Measurements from ENCODE around the gene RALGDS.
A peak's percentile ranks its signal among the peaks of the same experiment; 100 is the strongest.
"Not testable (repeated sequence)": the region's sequence is repeated elsewhere in the genome, so short reads cannot be mapped to it uniquely, and the experiment has no call there.

Gene RALGDS

GRCh38 chr9:133121198-133121914, at the start of gene RALGDS:
Gene RALGDS (minus strand): TSS chr9:133121240. CDS start chr9:133121154, 86 bp downstream.
- DNase-seq: peak; percentile 99

GRCh38 chr9:133170716-133171115, 49.7 kb upstream of the RALGDS start:
- DNase-seq: no peak

- not testable (repeated sequence) for DNase-seq
These were observed 48.6 kb upstream of the RALGDS start for GRCh38 chr9:133169687-133170086.

- no peak for DNase-seq
These were observed 48.1 kb upstream of the RALGDS start for GRCh38 chr9:133169102-133169501.

GRCh38 chr9:133168432-133168831, 47.4 kb upstream of the RALGDS start:
- DNase-seq: no peak

- no peak for DNase-seq
These were observed 46.7 kb upstream of the RALGDS start for GRCh38 chr9:133167769-133168168.

GRCh38 chr9:133167096-133167730, 46.2 kb upstream of the RALGDS start:
- DNase-seq: no peak

- DNase-seq: no peak
These were observed 45.4 kb upstream of the RALGDS start for GRCh38 chr9:133166392-133166791.

GRCh38 chr9:133165452-133165730, 44.4 kb upstream of the RALGDS start:
- DNase-seq: no peak

- DNase-seq: peak; percentile 18
These were observed 43.2 kb upstream of the RALGDS start for GRCh38 chr9:133164191-133164590.

GRCh38 chr9:133163504-133164172, 42.6 kb upstream of the RALGDS start, which contains the start of gene GBGT1:
Gene GBGT1 (minus strand): TSS chr9:133163914. CDS start chr9:133162412, 1,502 bp downstream.
- DNase-seq: peak; percentile 37

GRCh38 chr9:133162861-133163503, 41.9 kb upstream of the RALGDS start:
- peak; percentile 15 for DNase-seq

GRCh38 chr9:133161547-133161950, 40.5 kb upstream of the RALGDS start:
- peak; percentile 26 for DNase-seq

GRCh38 chr9:133160742-133161546, 39.9 kb upstream of the RALGDS start:
- peak; percentile 93 for DNase-seq

- no peak for DNase-seq
These were observed 37.7 kb upstream of the RALGDS start for GRCh38 chr9:133158695-133159094.

GRCh38 chr9:133155156-133155555, 34.1 kb upstream of the RALGDS start:
- DNase-seq: peak; percentile 12

- DNase-seq: peak; percentile 6
These were observed 33.3 kb upstream of the RALGDS start for GRCh38 chr9:133154097-133154989.

GRCh38 chr9:133153227-133154096, 32.4 kb upstream of the RALGDS start:
- DNase-seq: peak; percentile 8

- no peak for DNase-seq
These were observed 30.8 kb upstream of the RALGDS start for GRCh38 chr9:133151601-133152525.
